Thyroid gland (tissue), 4 donors: ENCODE results near the gene KHNYN.

Experiments
- POLR2A ChIP-seq, 2 donors: fragments of 450-650 bp; IDR thresholded peaks; one replicate each; pipeline ENCODE4 v1.6.1; 2017; ENCODE audit warnings: antibody characterized with exemption in 2 of 2, mild to moderate bottlenecking in 2 of 2, moderate library complexity in 1 of 2
- TF ChIP-seq, protein P1 (sequence below), 6 experiments: fragments of 200-600 bp in 3 of 6; fragments of 450-650 bp in 3 of 6; sonication (generic) in 3 of 6; IDR thresholded peaks; one replicate each; pipeline ENCODE4 v1.5.1; 2016 to 2019; ENCODE audit warnings: antibody characterized with exemption in 6 of 6, mild to moderate bottlenecking in 2 of 6, inconsistent platforms in 1 of 6, moderate library complexity in 1 of 6

DNA sequence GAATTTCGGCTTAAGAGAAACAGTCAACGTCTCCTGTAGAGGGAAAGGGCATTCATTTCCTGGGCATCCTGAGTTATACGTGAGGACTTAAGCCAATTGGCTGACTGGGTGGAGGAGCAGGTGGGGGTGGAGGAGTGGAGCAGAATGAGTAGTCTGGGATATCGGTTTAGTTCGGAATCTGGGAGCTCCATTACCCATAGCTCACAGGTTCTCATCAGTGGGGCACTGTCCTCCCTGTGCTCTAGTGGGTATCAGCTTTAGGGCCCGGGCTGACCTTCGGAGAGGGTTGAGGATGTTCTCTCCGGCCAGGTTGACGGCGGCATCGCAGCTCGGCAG is 12.1 kb downstream of the KHNYN start:
- TF ChIP-seq POLR2A (IDR thresholded peaks at IDR 0.05) = no peak
- TF ChIP-seq, protein P1, sequence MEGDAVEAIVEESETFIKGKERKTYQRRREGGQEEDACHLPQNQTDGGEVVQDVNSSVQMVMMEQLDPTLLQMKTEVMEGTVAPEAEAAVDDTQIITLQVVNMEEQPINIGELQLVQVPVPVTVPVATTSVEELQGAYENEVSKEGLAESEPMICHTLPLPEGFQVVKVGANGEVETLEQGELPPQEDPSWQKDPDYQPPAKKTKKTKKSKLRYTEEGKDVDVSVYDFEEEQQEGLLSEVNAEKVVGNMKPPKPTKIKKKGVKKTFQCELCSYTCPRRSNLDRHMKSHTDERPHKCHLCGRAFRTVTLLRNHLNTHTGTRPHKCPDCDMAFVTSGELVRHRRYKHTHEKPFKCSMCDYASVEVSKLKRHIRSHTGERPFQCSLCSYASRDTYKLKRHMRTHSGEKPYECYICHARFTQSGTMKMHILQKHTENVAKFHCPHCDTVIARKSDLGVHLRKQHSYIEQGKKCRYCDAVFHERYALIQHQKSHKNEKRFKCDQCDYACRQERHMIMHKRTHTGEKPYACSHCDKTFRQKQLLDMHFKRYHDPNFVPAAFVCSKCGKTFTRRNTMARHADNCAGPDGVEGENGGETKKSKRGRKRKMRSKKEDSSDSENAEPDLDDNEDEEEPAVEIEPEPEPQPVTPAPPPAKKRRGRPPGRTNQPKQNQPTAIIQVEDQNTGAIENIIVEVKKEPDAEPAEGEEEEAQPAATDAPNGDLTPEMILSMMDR (IDR thresholded peaks at IDR 0.05) = no peak
